ENCODE results near the gene IL12RB1. TPM values are rescaled to one million over a fixed set of nuclear protein-coding genes. Genes with fewer than 3 reads are reported as not detected.

Gene IL12RB1
- total and polyA plus RNA-seq, 2 of the 13 experiments (the other 11 are each of a cell fraction or from before 2014, with no cell fraction given): 0.03 to 0.04 TPM

DNA sequence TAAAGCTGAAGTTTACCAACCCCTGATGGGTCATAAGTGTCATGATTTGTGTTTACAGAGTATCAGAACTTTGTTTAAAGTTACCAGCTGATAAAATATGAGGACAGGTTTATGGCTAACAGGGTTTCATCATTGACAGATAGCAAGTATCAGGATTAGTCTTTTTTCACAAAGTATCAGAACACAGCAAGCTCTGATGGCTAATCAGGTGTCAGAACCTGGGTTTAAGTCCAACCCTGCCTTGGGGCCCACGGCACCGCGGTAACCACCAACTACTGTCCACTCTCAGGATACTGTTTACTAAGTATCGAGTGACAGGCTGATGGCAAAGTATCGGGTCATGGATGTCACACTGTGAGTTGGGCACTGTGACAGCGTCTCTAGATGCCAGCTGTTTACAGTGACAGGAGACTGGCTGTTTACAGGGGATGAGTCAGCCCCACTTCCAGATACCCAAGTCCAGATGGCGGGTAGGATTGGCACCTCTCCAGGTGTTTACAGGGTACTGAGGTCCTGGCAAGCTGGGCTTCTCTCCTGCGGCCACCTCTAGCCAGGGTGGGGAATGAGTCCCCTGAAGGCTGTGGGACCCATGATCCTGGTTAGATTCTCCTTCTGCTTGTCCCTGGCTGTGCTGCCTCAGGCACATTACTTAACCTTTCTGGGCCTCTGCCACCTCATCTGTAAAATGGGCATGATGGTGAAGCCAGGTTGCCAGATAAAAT is 57.0 kb downstream of the IL12RB1 start (continued):
- TF ChIP-seq, protein P1, sequence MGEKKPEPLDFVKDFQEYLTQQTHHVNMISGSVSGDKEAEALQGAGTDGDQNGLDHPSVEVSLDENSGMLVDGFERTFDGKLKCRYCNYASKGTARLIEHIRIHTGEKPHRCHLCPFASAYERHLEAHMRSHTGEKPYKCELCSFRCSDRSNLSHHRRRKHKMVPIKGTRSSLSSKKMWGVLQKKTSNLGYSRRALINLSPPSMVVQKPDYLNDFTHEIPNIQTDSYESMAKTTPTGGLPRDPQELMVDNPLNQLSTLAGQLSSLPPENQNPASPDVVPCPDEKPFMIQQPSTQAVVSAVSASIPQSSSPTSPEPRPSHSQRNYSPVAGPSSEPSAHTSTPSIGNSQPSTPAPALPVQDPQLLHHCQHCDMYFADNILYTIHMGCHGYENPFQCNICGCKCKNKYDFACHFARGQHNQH (CRISPR knock-in tag; IDR thresholded peaks at IDR 0.05): 0 out of 2 replicates have a peak, but pooled peaks have one; percentile 47
- TF ChIP-seq RFX3 (CRISPR knock-in tag; IDR thresholded peaks at IDR 0.05) (no peak), ZNF563 (CRISPR knock-in tag; IDR thresholded peaks at IDR 0.05) (no peak), IKZF4 (CRISPR knock-in tag; IDR thresholded peaks at IDR 0.05; ENCODE audit: borderline replicate concordance, low read depth, not compliant biosample characterization) (no peak), THAP11 (CRISPR knock-in tag; IDR thresholded peaks at IDR 0.05) (peak; percentile 57; the same call in 1 of the 2 replicates), SUZ12 (IDR thresholded peaks at IDR 0.05; ENCODE audit: low read depth, low read length) (no peak), KAT2B (IDR thresholded peaks at IDR 0.05; ENCODE audit: borderline replicate concordance, low read depth, low read length) (no peak), ZSCAN25 (CRISPR knock-in tag; IDR thresholded peaks at IDR 0.05) (no peak), NBN (conservative IDR thresholded peaks at IDR 0.05) (no peak), ZNF652 (CRISPR knock-in tag; IDR thresholded peaks at IDR 0.05; ENCODE audit: borderline replicate concordance, low read depth) (no peak), KLF15 (CRISPR knock-in tag; IDR thresholded peaks at IDR 0.05; ENCODE audit: borderline replicate concordance) (no peak), ETV6 (CRISPR knock-in tag; conservative IDR thresholded peaks at IDR 0.05) (no peak), PHF8 (CRISPR knock-in tag; IDR thresholded peaks at IDR 0.05) (no peak), TOPORS (CRISPR knock-in tag; IDR thresholded peaks at IDR 0.05) (no peak), NFE2L2 (IDR thresholded peaks at IDR 0.05; ENCODE audit: low read length) (no peak), XRCC5 (optimal IDR thresholded peaks at IDR 0.05; ENCODE audit: low read length) (no peak), ZNF572 (CRISPR knock-in tag; IDR thresholded peaks at IDR 0.05) (no peak), ZNF441 (CRISPR knock-in tag; IDR thresholded peaks at IDR 0.05; ENCODE audit: borderline replicate concordance) (no peak)
- TF ChIP-seq, protein P2, sequence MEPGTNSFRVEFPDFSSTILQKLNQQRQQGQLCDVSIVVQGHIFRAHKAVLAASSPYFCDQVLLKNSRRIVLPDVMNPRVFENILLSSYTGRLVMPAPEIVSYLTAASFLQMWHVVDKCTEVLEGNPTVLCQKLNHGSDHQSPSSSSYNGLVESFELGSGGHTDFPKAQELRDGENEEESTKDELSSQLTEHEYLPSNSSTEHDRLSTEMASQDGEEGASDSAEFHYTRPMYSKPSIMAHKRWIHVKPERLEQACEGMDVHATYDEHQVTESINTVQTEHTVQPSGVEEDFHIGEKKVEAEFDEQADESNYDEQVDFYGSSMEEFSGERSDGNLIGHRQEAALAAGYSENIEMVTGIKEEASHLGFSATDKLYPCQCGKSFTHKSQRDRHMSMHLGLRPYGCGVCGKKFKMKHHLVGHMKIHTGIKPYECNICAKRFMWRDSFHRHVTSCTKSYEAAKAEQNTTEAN (CRISPR knock-in tag; conservative IDR thresholded peaks at IDR 0.05): no peak
- TF ChIP-seq, protein P3, sequence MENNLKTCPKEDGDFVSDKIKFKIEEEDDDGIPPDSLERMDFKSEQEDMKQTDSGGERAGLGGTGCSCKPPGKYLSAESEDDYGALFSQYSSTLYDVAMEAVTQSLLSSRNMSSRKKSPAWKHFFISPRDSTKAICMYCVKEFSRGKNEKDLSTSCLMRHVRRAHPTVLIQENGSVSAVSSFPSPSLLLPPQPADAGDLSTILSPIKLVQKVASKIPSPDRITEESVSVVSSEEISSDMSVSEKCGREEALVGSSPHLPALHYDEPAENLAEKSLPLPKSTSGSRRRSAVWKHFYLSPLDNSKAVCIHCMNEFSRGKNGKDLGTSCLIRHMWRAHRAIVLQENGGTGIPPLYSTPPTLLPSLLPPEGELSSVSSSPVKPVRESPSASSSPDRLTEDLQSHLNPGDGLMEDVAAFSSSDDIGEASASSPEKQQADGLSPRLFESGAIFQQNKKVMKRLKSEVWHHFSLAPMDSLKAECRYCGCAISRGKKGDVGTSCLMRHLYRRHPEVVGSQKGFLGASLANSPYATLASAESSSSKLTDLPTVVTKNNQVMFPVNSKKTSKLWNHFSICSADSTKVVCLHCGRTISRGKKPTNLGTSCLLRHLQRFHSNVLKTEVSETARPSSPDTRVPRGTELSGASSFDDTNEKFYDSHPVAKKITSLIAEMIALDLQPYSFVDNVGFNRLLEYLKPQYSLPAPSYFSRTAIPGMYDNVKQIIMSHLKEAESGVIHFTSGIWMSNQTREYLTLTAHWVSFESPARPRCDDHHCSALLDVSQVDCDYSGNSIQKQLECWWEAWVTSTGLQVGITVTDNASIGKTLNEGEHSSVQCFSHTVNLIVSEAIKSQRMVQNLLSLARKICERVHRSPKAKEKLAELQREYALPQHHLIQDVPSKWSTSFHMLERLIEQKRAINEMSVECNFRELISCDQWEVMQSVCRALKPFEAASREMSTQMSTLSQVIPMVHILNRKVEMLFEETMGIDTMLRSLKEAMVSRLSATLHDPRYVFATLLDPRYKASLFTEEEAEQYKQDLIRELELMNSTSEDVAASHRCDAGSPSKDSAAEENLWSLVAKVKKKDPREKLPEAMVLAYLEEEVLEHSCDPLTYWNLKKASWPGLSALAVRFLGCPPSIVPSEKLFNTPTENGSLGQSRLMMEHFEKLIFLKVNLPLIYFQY (CRISPR knock-in tag; IDR thresholded peaks at IDR 0.05; ENCODE audit: borderline replicate concordance): peak; percentile 97
- TF ChIP-seq, protein P4, sequence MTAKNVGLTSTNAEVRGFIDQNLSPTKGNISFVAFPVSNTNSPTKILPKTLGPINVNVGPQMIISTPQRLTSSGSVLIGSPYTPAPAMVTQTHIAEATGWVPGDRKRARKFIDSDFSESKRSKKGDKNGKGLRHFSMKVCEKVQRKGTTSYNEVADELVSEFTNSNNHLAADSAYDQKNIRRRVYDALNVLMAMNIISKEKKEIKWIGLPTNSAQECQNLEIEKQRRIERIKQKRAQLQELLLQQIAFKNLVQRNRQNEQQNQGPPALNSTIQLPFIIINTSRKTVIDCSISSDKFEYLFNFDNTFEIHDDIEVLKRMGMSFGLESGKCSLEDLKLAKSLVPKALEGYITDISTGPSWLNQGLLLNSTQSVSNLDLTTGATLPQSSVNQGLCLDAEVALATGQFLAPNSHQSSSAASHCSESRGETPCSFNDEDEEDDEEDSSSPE (CRISPR knock-in tag; IDR thresholded peaks at IDR 0.05): no peak
- TF ChIP-seq, protein P5, sequence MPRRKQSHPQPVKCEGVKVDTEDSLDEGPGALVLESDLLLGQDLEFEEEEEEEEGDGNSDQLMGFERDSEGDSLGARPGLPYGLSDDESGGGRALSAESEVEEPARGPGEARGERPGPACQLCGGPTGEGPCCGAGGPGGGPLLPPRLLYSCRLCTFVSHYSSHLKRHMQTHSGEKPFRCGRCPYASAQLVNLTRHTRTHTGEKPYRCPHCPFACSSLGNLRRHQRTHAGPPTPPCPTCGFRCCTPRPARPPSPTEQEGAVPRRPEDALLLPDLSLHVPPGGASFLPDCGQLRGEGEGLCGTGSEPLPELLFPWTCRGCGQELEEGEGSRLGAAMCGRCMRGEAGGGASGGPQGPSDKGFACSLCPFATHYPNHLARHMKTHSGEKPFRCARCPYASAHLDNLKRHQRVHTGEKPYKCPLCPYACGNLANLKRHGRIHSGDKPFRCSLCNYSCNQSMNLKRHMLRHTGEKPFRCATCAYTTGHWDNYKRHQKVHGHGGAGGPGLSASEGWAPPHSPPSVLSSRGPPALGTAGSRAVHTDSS (CRISPR knock-in tag; conservative IDR thresholded peaks at IDR 0.05): no peak
